GM19023 (cell line): ENCODE data around the gene MYCBP2.
A peak's percentile ranks its signal among the peaks of the same experiment; 100 is the strongest.
"Not testable (repeated sequence)": the region's sequence is repeated elsewhere in the genome, so short reads cannot be mapped to it uniquely, and the experiment has no call there.

Experiments used
- ATAC-seq: cut with Tn5 transposase; IDR thresholded peaks from one replicate; pipeline ENCODE4 v1.9.1; 2021; ENCODE audit warnings: mild to moderate bottlenecking, moderate library complexity; ENCODE audit not compliant: unreplicated experiment

MYCBP2 gene

DNA sequence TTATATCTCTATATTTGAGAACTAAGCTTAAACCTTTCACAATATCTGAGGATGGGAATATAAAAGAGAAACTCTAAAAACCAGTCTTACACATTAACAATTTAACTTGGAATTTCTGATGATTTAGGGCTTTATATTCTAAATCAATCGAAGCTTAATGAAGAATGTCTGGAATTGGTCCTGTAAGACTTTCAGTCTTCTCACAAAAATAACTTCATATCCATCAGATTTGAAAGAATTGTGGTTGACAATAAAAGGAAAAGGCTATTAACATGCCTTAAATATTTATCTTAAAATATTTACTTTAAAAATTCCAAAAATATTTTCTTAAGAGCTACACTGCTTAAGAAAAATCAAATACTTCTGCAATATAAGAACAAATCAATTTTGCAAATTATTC lies 27.3 kb downstream of the MYCBP2 start:
- ATAC-seq, result no peak

DNA sequence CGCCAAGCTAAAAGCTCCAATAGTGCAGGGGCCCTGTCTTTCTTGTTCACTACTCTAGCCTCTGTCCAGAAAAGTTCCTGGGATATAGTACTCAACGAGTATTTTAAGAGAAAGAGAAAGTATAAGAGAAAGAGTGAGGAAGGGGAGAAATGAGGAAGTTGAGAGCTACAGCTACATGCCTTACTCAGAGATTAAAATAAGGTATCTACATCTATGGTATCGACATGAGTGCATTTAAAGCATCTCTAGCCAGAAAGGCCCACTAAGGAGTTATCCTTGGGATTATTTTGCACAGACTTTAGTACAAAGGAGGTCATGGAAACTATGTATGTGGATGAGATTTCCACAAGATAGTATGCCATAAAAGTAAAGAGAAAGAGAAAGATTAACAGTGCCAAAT lies 28.5 kb downstream of the MYCBP2 start:
- ATAC-seq, result peak; percentile 70

DNA sequence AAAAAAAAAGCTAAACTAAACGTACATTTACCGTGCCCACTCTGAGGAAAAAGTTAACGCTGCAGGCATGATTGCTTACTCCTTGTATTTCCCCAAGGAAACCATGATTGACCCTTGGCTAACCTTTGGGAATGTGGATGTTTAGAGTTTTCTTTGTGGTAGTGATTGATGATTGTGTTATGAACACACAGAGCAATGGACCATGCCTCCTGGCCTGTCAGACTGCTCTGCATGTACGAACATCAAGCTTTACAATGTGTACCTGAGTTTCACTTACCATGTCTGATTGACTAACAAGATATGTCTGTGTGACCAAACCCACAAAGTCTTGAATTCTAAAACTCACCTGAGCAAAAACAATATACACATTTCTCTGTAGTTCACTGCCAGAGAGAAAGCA lies 35.1 kb downstream of the MYCBP2 start:
- no peak for ATAC-seq

- ATAC-seq, result no peak
Measured at GRCh38 chr13:77290342-77290741, 36.6 kb downstream of the MYCBP2 start.

DNA sequence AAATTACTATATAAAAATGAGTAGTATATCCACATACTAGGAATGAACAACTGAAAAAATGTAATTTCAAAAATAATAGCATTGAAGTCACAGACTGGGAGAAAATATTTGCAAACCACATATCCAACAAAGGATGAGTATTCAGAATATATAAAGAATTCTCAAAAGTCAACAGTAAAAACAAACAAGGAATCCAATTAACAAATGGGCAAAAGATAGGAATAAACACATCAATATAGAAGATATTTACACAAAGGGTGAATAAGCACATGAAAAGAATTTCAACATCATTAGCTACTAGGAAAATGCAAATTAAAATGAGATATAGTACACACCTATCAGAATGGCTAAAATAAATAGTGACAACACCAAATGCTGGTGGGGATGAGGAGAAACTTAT lies 37.0 kb downstream of the MYCBP2 start:
- ATAC-seq, result no peak

DNA sequence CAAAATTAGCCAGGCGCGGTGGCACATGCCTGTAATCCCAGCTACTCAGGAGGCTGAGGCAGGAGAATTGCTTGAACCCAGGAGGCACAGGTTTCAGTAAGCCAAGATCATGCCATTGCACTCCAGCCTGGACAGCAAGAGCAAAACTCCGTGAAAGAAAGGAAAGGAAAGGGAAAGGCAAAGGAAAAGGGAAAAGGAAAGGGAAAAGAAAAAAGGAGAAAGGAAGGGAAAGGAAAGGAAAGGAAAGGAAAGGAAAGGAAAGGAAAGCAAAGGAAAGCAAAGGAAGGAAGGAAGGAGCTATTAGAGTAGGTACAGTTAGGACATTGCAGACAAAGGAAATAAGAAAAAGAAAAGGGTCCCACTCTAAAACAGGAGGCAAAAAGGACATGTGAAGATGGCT lies 41.3 kb downstream of the MYCBP2 start:
- ATAC-seq, result not testable (repeated sequence)

GRCh38 chr13:77285098-77285497 lies 41.8 kb downstream of the MYCBP2 start:
- no peak for ATAC-seq

DNA sequence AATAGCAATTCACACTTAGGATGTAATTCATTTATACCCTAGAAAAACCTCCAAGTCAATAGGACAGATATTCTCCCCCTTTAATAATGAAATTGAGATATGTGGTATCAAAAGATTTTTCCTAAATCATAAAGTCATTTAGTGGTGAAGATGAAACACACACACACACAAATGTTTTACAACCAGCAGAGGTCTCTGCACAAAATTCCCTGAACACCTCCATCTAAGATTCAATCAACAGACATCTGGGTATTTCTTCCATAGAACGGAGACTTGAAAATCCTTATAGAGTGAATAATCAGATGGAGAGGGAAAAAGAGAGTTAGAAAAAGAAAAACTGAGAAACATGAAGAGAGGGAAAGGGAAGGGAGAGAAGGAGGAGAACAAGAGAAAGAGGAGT lies 52.8 kb downstream of the MYCBP2 start:
- ATAC-seq, result no peak

DNA sequence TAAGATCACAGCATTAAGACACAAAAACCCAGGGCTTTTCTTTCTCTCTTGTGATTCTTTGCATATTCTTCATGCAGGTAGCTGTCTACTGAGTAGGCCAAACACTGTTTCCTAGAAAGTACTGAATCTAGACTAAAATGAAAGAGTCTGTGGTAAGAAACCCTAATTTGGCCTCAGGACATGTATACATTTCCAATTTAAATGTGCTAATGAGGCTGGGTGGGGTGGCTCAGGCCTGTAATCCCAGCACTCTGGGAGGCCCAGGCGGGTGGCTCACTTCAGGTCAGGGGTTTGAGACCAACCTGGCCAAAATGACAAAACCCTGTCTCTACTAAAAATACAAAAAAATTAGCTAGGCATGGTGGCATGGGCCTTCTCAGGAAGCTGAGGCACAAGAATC lies 57.8 kb downstream of the MYCBP2 start:
- ATAC-seq, result no peak

DNA sequence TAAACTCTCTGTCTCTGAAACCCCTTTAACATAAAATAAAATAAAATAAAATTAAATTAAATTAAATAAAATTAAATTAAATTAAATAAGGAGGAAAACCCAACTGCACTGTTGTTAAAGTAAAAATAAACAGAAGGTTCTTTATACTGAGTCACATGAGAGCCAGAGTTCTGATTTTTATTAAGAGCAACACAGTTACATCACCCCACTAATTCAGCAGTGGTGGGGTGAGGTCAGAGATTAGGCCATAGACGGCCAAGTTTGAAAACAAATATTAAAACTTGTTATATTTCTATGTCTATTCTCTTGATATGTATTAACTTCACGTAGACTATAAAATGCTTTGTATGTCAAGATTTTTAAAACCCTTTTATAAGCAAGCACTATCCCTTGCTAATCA lies 59.5 kb downstream of the MYCBP2 start:
- ATAC-seq, result no peak

GRCh38 chr13:77265336-77265735 lies 61.6 kb downstream of the MYCBP2 start:
- ATAC-seq, result no peak

GRCh38 chr13:77262198-77262597 lies 64.7 kb downstream of the MYCBP2 start:
- ATAC-seq, result no peak

- ATAC-seq, result no peak
Measured at GRCh38 chr13:77250975-77251374, 75.9 kb downstream of the MYCBP2 start.

DNA sequence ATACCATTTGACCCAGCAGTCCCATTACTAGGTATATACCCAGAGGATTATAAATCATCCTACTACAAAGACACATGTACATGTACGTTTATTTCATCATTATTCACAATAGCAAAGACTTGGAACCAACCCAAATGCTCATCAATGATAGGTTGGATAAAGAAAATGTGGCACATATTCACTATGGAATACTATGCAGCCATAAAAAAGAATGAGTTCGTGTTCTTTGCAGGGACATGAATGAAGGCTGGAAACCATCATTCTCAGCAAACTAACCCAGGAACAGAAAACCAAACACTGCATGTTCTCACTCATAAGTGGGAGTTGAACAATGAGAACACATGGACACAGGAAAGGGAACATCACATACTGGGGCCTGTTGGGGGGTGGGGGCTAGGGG lies 81.7 kb downstream of the MYCBP2 start:
- ATAC-seq, result not testable (repeated sequence)

- ATAC-seq, result no peak
Measured at GRCh38 chr13:77239312-77239711, 87.6 kb downstream of the MYCBP2 start.

DNA sequence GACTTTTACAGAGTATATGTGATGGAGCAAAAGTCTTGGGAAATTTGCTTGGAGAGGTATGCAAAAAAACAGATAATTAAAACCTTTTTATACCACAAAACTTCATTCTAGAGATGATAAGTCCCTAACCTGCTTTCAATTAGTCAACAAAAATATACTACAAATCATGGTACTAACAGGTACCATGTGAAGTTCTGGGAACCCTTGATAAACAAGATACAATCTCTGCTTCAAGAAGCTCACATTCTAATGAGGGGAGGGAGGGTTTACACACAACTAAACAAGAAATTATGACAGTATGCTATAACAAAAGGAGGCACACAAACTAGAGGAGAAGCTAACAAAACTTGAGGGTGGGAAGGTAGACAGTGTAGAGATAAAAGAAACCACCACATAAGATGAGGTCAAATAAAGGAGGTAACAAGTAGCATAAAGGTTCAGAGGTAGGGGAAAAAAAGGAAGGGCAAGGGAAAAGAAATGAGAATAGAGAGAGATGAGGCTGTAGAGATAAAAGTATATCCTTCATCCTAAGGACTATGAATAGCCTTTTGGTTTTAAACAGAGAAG lies 91.4 kb downstream of the MYCBP2 start:
- no peak for ATAC-seq

GRCh38 chr13:77233159-77233558 lies 93.7 kb downstream of the MYCBP2 start:
- no peak for ATAC-seq

DNA sequence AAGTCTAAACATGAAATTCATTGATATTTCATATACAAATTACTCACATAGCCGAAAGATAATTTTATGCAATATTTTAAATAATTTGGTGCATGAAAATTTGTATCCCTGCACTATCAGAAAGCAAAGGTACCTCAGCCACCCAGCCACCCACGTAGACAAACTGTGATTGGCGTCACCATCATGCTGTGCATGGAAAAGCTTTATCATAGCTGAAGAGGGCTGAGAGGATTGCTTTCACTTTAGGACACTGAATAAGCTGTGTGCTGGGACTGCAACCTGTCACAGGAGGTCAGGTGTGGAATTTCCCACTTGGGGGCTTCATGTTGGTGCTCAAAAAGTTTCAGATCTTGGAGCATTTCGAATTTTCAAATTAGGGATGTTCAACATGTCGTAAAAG lies 96.3 kb downstream of the MYCBP2 start:
- no peak for ATAC-seq

GRCh38 chr13:77225946-77226345 lies 100.9 kb downstream of the MYCBP2 start:
- ATAC-seq, result no peak

DNA sequence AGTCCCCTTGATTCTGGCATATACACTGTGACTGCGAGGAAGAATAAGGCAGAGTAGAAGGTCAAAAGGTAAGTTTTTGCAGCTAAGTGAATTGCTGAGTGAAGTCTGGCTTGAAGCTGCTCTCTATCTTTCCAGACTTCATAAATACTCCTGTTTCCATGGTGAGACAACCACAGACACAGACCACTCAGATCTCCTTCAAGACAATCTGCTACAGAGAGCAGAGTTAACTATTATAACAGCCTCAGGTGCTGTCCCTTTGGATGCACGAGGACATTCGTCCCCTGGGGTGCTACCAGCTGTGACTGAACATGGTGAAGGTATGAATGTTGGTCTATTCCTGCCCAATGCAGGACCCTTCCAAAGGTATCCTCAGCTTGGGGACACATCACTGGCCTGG lies 104.0 kb downstream of the MYCBP2 start:
- ATAC-seq, result no peak

DNA sequence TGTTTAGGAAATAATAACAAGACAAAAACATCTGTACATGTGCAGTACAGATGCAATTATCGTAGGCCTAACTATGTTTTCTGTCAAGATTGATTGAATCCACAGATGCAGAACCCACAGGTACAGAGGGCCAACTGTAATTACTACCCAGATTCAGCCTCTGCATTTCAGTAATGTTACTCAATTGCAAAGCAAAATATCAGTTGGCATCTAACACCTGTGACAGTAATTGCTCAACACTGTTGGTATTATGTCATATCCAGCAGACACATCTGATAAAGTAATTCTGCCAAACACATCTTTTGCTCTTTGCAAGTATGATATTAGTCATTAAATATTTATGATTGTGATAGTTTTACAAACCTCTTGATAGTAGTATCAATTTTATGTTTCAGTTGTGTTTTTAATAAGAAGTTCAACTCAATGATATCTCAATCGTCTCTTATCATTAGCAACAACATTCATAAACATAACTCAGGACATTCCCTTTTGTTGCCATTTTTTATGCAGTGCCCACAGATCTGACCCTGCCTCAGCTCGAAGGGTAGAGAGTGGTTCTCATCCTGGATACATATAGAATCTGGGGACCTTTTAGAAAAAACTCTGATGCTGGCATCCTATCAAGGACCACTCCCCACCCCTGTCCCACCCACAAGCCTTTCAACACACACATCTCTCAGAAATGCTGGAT lies 104.7 kb downstream of the MYCBP2 start:
- ATAC-seq, result no peak

- no peak for ATAC-seq
Measured at GRCh38 chr13:77219401-77219800, 107.5 kb downstream of the MYCBP2 start.

DNA sequence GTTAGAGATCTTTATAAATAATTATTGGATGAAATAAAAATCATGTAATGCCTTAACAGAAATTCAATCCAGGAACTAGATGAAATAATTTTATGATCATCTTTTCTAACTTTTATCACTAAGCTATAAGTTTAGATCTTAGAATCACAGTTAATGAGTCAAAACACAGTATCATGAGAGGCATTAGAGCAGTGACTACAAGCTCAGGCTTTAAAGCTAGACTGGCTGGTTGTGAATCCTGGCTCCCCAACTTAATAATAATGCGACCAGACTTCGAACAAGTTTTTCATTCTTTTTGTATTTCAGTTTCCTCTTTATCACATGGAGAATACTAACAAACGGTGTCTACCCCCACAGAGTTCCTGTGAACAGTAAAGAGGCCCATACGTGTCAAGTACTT lies 108.6 kb downstream of the MYCBP2 start:
- ATAC-seq, result no peak
